Activated T-cell treated with anti-CD3 and anti-CD28 coated beads, Interleukin-2, amount 50 U/mL, for 72 hours (primary cell): ENCODE measurements around the gene DBI. TPM values are rescaled to one million over a fixed set of nuclear protein-coding genes. Genes with fewer than 3 reads are reported as not detected.

ENCODE experiments used
- ATAC-seq, 2 donors: fragments of 150-1000 bp; cut with Tn5 transposase; replicated peaks in 1 of 2; 2 replicates each; pipeline ENCODE4 v1.10.0; 2021; ENCODE audit warnings: moderate library complexity in 2 of 2, mild to moderate bottlenecking in 1 of 2
- DNase-seq, 2 donors: peaks; one replicate each; pipeline ENCODE4 v3.0.0; 2021 to 2022; ENCODE audit warnings: mixed read lengths in 1 of 2
- H3K27ac Mint-ChIP-seq: one replicate; pipeline ENCODE4 v1.8.0; 2022; ENCODE audit warnings: mild to moderate bottlenecking, moderate library complexity, mixed read lengths
- H3K27me3 Mint-ChIP-seq: one replicate; pipeline ENCODE4 v1.8.0; 2022; ENCODE audit warnings: low read depth, mixed read lengths
- H3K36me3 Mint-ChIP-seq, 2 donors: one replicate each; pipeline ENCODE4 v1.8.0; 2022; ENCODE audit warnings: mixed read lengths in 2 of 2, mild to moderate bottlenecking in 1 of 2; ENCODE audit not compliant: insufficient read depth in 2 of 2
- H3K4me1 Mint-ChIP-seq: one replicate; pipeline ENCODE4 v1.8.0; 2022; ENCODE audit warnings: low read depth, mixed read lengths
- H3K4me3 Mint-ChIP-seq, 2 donors: one replicate each; pipeline ENCODE4 v1.8.0; 2022; ENCODE audit warnings: mild to moderate bottlenecking in 2 of 2, mixed read lengths in 2 of 2, moderate library complexity in 2 of 2
- H3K9me3 Mint-ChIP-seq, 2 donors: one replicate each; pipeline ENCODE4 v1.8.0; 2022; ENCODE audit warnings: mixed read lengths in 2 of 2
- total RNA-seq, 2 donors: library from RNA; stranded (reverse); gene quantifications; one replicate each; pipeline ENCODE4 v1.2.3, GENCODE V29; 2022

Gene DBI
- 10 to 100 TPM; 58.7 to 80.6 TPM for total RNA-seq

DNA sequence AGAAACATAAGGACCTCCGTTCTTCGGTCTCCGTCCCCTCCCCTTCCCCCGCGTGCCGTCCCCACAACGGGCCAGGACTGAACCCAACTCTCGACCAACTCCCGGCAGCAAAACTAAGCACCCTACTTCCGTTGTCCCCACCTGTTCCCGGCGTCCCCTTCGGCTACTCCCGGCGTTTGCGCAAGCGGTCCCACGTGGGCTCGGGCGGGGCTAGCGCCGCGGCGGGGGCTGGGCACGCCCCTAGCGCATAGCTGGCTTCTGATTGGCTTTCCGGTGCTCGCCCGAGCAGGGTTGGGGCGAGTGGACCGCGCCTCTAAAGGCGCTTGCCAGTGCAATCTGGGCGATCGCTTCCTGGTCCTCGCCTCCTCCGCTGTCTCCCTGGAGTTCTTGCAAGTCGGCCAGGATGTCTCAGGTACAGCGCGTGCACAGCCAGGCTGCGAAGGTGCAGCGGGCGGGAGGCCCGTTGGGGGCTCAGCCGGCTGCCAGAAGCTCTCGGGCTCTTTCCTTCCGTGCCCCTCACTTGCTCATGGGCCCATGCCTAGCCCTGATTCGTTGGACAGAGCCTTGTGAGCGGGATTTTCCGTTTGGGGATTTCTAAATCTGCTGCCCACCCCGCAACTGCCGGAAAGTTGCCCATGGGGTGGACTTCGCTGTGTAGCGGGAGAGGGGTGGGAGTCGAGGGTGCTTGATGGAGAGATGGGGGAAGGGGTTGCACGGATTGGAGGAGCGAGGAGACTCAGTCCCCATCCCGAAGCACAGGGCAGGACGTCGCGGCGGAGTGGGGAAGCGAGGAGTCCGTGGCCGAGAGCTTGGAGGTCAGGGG, at the start of gene DBI, which contains the start of gene C2orf76:
DBI (plus strand) TSS at position 329 of the 823 bp plus-strand sequence; CDS start at position 404, 75 bp downstream.
C2orf76 (minus strand) TSS at position 186 of the 823 bp plus-strand sequence. CDS start 26,875 bp downstream, outside the sequence.
- ATAC-seq (peak; percentile 97), DNase-seq (peak; percentile 94 to 95)
- peaks cover 15 to 22% of the 10 kb centered on the region in 2 donors for H3K36me3 Mint-ChIP-seq
- peaks cover 42% of the 10 kb centered on the region for H3K4me1 Mint-ChIP-seq
- H3K4me3 Mint-ChIP-seq, result peak within 1 kb of the TSS; percentile 87 to 100
- no peaks in the 10 kb centered on the region for H3K9me3 Mint-ChIP-seq
- peak within 1 kb of the TSS; percentile 89 for H3K27ac Mint-ChIP-seq
- H3K27me3 Mint-ChIP-seq, result no peaks in the 10 kb centered on the region

DNA sequence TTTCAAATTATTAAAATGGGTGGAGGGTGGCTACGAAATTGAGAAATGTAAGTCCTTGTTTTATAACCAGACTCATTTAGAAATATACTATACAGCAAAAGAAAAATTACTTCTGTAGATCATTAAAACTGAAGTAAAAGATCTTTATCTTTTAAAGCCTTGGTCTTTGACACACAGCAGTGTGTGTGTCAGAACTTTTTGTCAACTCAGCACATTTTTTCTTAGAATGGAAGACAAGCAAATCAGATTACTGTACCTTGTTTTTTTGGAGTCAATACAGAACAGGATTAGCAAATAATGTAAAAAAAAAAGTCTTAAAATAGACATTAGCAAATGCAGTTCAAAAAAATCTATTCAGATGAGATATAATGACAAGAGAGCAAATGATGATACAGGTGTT, 49.2 kb upstream of the DBI start:
- ATAC-seq (no peak), DNase-seq (no peak)
- Mint-ChIP-seq H3K27me3 (no peaks in the 10 kb centered on the region), H3K4me3 (no peak overlapping the region), H3K27ac (no peak overlapping the region), H3K36me3 (no peaks in the 10 kb centered on the region), H3K4me1 (no peaks in the 10 kb centered on the region), H3K9me3 (no peaks in the 10 kb centered on the region)

DNA sequence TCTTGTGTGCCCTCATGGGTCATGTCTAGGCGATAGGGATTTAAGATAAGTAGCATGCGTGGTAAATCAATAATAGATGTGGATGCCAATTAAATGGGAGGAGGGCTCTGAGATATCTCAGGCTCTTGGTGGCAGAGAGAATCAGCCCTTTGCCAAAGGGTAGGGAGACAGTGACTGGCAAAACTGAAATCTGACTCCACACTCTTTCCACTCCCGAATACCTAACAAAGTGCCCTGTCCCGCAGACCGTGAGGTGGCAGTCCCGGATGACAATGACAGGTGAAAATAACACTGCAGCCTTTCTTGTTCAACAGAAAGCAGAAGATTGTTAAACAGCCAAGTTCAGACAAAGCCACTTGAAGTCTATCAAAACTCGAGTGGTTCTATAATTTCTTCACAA, 47.2 kb upstream of the DBI start:
- Mint-ChIP-seq H3K27ac (no peak overlapping the region), H3K36me3 (no peaks in the 10 kb centered on the region), H3K27me3 (no peaks in the 10 kb centered on the region), H3K9me3 (no peaks in the 10 kb centered on the region), H3K4me1 (no peaks in the 10 kb centered on the region), H3K4me3 (no peak overlapping the region)
- no peak for DNase-seq
- ATAC-seq, result no peak

DNA sequence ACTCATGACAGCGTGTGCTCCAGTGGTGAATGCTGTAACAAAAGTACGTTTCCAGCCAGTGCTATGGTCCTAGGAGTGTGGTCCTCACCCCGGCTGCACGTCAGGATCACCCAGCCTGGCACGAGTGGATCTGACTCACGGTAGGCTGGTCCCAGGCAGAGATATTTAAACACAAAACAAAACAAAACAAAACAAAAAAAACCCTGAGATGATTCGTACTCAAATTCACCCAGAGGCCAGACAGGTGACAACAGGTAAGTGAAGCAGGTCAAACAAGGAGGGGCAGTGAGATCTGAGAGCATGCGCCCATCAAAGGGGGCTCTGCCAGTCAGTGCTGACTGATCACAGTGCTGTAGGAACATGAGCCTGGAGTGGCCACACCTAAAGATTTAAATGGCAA, 43.3 kb upstream of the DBI start:
- H3K36me3 Mint-ChIP-seq, result no peaks in the 10 kb centered on the region
- no peak for DNase-seq
- no peak overlapping the region for H3K4me3 Mint-ChIP-seq
- H3K27me3 Mint-ChIP-seq, result no peaks in the 10 kb centered on the region
- no peak overlapping the region for H3K27ac Mint-ChIP-seq
- no peak for ATAC-seq
- H3K4me1 Mint-ChIP-seq, result no peaks in the 10 kb centered on the region
- H3K9me3 Mint-ChIP-seq, result no peaks in the 10 kb centered on the region

DNA sequence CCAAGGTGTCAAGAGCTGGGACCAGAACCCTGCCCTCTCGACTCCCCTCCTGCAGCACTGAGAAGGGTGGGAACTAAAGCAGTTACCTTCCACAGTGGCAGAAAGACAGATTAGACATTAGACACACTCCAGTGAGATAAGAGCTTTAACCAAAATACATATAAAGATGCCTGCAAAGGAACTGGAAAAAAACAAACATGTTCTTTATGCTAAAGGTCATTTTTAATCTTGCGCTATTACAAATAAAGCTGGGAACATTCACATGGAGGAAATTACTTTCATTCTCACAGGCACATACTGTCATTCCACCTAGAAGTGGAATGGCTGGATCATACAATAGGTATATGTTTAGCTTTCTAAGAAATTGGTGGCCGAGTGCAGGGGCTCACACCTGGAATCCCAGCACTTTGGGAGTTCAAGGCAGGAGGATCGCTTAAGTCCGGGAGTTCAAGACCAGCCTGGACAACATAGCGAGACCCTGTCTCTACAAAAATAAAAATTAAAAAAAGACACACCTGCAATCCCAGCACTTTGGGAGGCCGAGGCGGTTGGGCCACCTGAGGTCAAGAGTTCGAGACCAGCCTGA, 42.0 kb upstream of the DBI start:
- H3K4me1 Mint-ChIP-seq, result no peaks in the 10 kb centered on the region
- DNase-seq, result no peak
- H3K27me3 Mint-ChIP-seq, result no peaks in the 10 kb centered on the region
- no peaks in the 10 kb centered on the region for H3K36me3 Mint-ChIP-seq
- no peak for ATAC-seq
- H3K9me3 Mint-ChIP-seq, result no peaks in the 10 kb centered on the region
- H3K4me3 Mint-ChIP-seq, result no peak overlapping the region
- H3K27ac Mint-ChIP-seq, result no peak overlapping the region

DNA sequence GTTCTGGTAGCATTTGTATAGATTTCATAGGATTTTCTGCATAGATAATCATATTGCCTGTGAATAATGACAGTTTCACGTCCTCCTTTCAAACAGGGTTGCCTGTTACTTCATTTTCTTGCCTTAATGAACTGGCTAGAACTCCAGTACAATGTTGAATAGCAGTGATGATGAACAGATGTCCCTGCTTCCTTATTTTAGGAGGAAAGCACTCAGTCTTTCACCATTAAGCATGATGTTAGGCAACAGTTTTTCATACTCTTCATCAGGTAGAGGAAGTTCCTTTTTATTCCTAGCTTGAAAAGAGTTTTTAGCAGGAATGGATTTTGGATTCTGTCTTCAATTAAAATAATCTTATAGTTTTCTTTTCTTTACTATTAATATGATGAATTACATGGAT, 39.8 kb upstream of the DBI start:
- Mint-ChIP-seq H3K4me1 (no peaks in the 10 kb centered on the region), H3K27ac (no peak overlapping the region), H3K4me3 (no peak overlapping the region), H3K9me3 (no peaks in the 10 kb centered on the region), H3K27me3 (no peaks in the 10 kb centered on the region), H3K36me3 (no peaks in the 10 kb centered on the region)
- no peak for ATAC-seq
- no peak for DNase-seq

DNA sequence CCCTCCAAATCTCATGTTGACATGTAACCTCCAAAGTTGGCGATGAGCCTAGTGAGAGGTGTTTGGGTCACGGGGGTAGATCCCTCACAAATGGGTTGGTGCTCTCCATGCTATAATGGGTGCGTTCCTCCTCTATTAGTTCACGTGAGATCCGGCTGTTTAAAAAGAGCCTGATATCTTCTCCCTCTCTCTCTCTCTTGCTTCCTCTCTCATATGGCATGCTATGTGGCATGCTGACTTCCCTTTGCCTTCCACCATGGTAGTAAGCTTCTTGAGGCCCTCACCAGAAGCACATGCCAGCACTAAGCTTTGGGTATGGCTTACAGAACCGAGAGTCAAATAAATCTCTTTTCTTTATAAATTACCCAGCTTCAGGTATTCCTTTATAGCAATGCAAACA, 39.3 kb upstream of the DBI start:
- H3K4me1 Mint-ChIP-seq, result no peaks in the 10 kb centered on the region
- no peak overlapping the region for H3K27ac Mint-ChIP-seq
- DNase-seq (no peak), ATAC-seq (no peak)
- H3K27me3 Mint-ChIP-seq, result no peaks in the 10 kb centered on the region
- H3K36me3 Mint-ChIP-seq, result no peaks in the 10 kb centered on the region
- H3K9me3 Mint-ChIP-seq, result no peaks in the 10 kb centered on the region
- no peak overlapping the region for H3K4me3 Mint-ChIP-seq

DNA sequence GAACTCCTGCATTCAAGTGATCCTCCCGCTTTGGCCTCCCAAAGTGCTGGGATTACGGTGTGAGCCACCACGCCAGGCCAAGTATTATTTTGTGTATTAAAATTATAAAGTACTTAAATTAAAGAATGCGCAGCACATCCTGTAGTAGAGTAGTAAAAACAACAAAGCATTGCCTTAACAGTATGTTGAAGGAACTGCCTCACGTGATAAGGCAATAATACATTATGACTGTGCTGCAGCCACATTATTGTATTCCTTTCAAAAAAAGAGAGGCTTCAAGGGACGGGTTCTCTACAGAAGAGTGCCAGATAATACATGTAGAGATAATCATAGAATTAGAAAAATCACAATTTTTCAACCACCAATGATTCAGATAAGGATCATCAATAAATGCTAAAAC, 33.8 kb upstream of the DBI start:
- no peaks in the 10 kb centered on the region for H3K36me3 Mint-ChIP-seq
- DNase-seq (no peak), ATAC-seq (no peak)
- H3K27ac Mint-ChIP-seq, result no peak overlapping the region
- no peaks in the 10 kb centered on the region for H3K27me3 Mint-ChIP-seq
- no peaks in the 10 kb centered on the region for H3K4me1 Mint-ChIP-seq
- no peaks in the 10 kb centered on the region for H3K9me3 Mint-ChIP-seq
- no peak overlapping the region for H3K4me3 Mint-ChIP-seq

DNA sequence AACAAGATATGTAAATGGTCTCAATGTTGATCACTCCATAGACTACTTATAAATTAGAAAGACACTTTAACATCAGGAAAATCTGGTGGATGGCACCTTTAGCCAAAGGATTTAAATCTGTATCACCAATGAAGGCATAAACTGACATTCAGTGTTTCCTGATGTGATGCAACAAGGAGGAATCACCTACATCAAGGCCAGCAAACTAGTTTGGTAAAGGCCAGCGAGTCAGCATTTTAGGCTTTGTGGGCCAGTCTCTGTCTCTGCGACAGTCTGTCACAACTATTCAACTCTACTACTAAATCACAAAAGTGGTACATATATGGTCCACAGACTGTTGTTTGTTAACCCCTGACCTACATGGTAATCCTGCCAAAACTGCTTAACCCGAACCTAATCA, 33.4 kb upstream of the DBI start:
- Mint-ChIP-seq H3K27ac (no peak overlapping the region), H3K9me3 (no peaks in the 10 kb centered on the region), H3K4me3 (no peak overlapping the region), H3K36me3 (no peaks in the 10 kb centered on the region), H3K27me3 (no peaks in the 10 kb centered on the region), H3K4me1 (peaks cover 3% of the 10 kb centered on the region)
- DNase-seq (no peak), ATAC-seq (no peak)

DNA sequence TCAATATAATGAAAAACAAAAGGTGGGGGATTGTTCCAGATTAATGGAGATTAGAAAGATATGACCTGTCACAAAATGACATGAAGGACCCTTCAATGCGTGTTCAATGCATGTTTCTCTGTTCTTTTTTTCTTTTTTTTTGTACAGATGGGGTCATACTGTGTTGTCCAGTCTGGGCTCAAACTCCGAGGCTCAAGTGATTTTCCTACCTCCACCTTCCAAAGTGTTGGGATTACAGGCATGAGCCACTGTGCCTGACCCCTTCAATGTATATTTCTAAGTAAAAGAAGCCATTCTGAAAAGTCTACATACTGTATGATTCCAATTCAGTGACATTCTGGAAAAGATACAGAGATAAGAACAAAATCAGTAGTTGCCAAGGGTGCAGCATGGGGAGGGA, 32.9 kb upstream of the DBI start:
- H3K4me1 Mint-ChIP-seq, result peaks cover 8% of the 10 kb centered on the region
- H3K4me3 Mint-ChIP-seq, result no peak overlapping the region
- ATAC-seq (no peak), DNase-seq (no peak)
- H3K27ac Mint-ChIP-seq, result no peak overlapping the region
- H3K27me3 Mint-ChIP-seq, result no peaks in the 10 kb centered on the region
- no peaks in the 10 kb centered on the region for H3K9me3 Mint-ChIP-seq
- H3K36me3 Mint-ChIP-seq, result no peaks in the 10 kb centered on the region

DNA sequence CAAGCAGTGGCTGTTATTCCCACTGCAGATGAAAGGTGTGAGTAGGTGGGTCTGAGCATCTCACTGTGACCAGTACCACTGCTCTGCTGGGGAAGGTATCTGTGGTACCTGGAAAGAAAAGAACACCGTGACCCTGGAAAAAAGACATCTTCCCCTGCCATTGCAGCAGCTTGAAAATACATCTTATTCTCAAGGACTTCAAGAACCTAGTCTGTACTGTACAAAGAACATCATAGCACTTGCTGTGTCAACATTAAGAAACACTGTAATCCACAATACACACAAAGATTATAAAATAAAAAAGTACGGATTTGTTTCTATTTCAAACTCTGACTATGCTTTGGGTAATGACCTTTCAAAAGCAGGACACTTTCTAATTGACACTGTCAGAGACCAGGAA, 29.0 kb upstream of the DBI start:
- no peaks in the 10 kb centered on the region for H3K27me3 Mint-ChIP-seq
- peaks cover 18% of the 10 kb centered on the region for H3K4me1 Mint-ChIP-seq
- ATAC-seq (no peak), DNase-seq (no peak)
- no peak overlapping the region for H3K4me3 Mint-ChIP-seq
- H3K27ac Mint-ChIP-seq, result no peak overlapping the region
- no peaks in the 10 kb centered on the region for H3K9me3 Mint-ChIP-seq
- H3K36me3 Mint-ChIP-seq, result no peaks in the 10 kb centered on the region

DNA sequence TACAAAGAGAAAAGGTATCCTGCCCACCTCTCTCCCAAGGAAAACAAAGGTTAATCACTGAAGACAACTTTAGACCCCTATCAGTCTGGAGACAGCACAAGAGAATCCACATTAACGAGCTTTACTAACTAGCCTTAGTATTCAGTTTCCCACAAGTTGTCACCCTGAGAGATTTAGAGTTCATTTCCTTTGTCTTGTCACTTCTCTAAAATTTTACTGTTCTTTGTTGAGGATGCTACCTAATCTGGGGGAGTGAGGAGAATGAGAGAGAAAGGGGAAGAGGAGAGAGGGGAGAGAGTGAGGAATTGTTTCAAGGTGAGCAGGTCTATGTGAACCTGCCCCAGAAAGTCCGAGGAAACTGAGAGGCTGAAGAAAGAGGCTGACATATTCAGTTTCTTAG, 28.5 kb upstream of the DBI start:
- no peaks in the 10 kb centered on the region for H3K27me3 Mint-ChIP-seq
- no peaks in the 10 kb centered on the region for H3K36me3 Mint-ChIP-seq
- peak overlapping the region; percentile 52 for H3K27ac Mint-ChIP-seq
- no peak for ATAC-seq
- no peak for DNase-seq
- H3K4me1 Mint-ChIP-seq, result peaks cover 18% of the 10 kb centered on the region
- H3K4me3 Mint-ChIP-seq, result no peak overlapping the region
- H3K9me3 Mint-ChIP-seq, result no peaks in the 10 kb centered on the region

DNA sequence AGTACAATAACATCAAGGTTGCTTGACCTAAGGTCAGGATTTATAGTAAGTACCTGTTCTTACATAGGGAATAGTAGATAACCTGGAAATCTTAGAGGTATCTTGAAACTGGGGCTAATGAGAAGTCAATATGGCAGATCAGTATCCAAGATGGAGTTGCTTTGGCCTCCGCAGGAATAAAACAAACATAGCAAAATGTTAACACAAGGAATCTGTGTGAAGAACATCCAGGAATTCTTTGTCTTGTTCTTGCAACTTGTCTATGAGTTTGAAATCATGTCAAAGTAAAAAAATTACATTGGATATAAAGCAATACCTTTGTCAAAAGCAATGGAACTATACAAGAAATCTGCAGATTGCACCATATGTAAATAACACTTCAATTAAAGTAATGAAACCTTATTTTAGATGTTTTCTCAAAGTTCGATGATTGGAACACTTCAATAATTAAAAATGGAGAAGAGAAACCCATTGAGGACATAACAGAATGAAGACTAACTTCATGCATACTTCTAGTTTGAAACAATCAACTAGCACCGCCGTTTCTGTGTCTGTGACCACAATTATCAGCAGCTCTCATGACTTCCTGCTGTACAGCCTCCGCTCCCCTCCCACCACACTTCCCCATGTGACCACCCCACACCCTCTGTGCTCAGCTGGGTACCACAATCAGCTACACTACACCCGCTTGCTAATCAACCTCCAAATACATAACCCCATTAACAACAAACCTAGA, 27.8 kb upstream of the DBI start:
- Mint-ChIP-seq H3K27ac (peak overlapping the region; percentile 52), H3K4me1 (peaks cover 18% of the 10 kb centered on the region), H3K9me3 (no peaks in the 10 kb centered on the region), H3K27me3 (no peaks in the 10 kb centered on the region), H3K36me3 (no peaks in the 10 kb centered on the region), H3K4me3 (peak overlapping the region in 1 of 2 donors; percentile 21)
- DNase-seq (peak; percentile 10 to 12), ATAC-seq (peak; percentile 43 to 45)
